Activated B cell treated with CpG ODN at 0.5 μM for 24 hours (primary cell): ENCODE measurements around the gene ACTL8. TPM values are rescaled to one million over a fixed set of nuclear protein-coding genes. Genes with fewer than 3 reads are reported as not detected.

Experiments used
- ATAC-seq: fragments of 200-7000 bp; cut with Tn5 transposase; one replicate; pipeline ENCODE4 v1.10.0; 2021; ENCODE audit warnings: low read depth, mild to moderate bottlenecking, moderate library complexity
- CTCF ChIA-PET: fragments of 350-600 bp; sonication (Branson Sonifier 250); formaldehyde crosslinking; loops from one replicate; lab custom pipeline; 2021; ENCODE audit warnings: antibody characterized with exemption; lab: Charles Lee
- POLR2A ChIA-PET: fragments of 350-600 bp; sonication (Branson Sonifier 250); formaldehyde crosslinking; loops from one replicate; lab custom pipeline; 2021; ENCODE audit warnings: antibody characterized with exemption; lab: Charles Lee
- DNase-seq: peaks from one replicate; pipeline ENCODE4 v3.0.0; 2022
- H3K27ac Mint-ChIP-seq: one replicate; pipeline ENCODE4 v1.8.0; 2020; ENCODE audit warnings: mixed read lengths
- H3K27me3 Mint-ChIP-seq: one replicate; pipeline ENCODE4 v1.8.0; 2021; ENCODE audit warnings: mixed read lengths
- H3K36me3 Mint-ChIP-seq: one replicate; pipeline ENCODE4 v1.8.0; 2021; ENCODE audit warnings: low read depth, mixed read lengths
- H3K4me1 Mint-ChIP-seq: one replicate; pipeline ENCODE4 v1.8.0; 2021; ENCODE audit warnings: mixed read lengths
- H3K4me3 Mint-ChIP-seq: one replicate; pipeline ENCODE4 v1.8.0; 2020; ENCODE audit warnings: mild to moderate bottlenecking, mixed read lengths
- H3K9me3 Mint-ChIP-seq: one replicate; pipeline ENCODE4 v1.8.0; 2020; ENCODE audit warnings: mixed read lengths
- intact Hi-C: fragments of 100-400 bp; cut with micrococcal nuclease; formaldehyde crosslinking; loops from one replicate; pipeline ENCODE4 v1.15.1; 2024
- total RNA-seq: library from RNA; stranded (reverse); gene quantifications from 2 replicates; pipeline ENCODE4 v1.2.3, GENCODE V29; 2022
- TF ChIP-seq, protein P1 (sequence below): fragments of 200-600 bp; IDR thresholded peaks from one replicate; pipeline ENCODE4 v1.8.0; 2022; ENCODE audit warnings: antibody characterized with exemption, mild to moderate bottlenecking

ACTL8 gene
- total RNA-seq, 1 donor from 2014 or later: not detected

DNA sequence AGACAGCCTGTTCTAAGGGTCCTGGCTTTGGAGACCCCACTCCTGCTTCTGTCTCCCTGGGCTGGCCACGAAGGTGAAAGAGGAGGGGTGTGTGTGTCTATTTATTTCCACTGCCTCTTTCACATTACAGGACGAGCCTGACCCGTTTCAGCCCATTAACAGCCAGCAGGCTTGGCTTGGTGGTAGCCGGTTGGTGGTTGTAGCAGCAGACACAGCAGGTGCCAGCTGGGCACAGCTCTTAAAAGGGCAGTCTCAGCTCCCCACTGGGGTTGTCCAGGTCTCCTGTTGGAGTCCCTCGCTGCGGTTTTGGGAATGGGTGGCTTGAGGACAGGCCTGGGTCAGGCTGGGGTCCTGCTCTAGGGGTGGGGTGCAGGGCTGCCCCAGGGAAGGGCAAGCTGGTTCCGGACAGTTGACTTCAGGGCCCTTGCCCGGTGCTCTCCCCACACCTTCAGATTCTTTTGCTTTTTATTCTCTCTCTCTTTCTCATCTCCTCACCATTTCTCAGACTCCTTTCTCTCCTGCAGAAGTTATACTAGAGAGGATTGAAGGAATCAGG is 84.6 kb downstream of the ACTL8 start:
- Mint-ChIP-seq H3K27me3 (peaks cover 11% of the 10 kb centered on the region), H3K27ac (no peak overlapping the region), H3K9me3 (no peaks in the 10 kb centered on the region), H3K4me1 (no peaks in the 10 kb centered on the region), H3K4me3 (no peak overlapping the region), H3K36me3 (no peaks in the 10 kb centered on the region)
- ATAC-seq (no peak), DNase-seq (no peak)
- TF ChIP-seq, protein P1, sequence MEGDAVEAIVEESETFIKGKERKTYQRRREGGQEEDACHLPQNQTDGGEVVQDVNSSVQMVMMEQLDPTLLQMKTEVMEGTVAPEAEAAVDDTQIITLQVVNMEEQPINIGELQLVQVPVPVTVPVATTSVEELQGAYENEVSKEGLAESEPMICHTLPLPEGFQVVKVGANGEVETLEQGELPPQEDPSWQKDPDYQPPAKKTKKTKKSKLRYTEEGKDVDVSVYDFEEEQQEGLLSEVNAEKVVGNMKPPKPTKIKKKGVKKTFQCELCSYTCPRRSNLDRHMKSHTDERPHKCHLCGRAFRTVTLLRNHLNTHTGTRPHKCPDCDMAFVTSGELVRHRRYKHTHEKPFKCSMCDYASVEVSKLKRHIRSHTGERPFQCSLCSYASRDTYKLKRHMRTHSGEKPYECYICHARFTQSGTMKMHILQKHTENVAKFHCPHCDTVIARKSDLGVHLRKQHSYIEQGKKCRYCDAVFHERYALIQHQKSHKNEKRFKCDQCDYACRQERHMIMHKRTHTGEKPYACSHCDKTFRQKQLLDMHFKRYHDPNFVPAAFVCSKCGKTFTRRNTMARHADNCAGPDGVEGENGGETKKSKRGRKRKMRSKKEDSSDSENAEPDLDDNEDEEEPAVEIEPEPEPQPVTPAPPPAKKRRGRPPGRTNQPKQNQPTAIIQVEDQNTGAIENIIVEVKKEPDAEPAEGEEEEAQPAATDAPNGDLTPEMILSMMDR: no peak
- ChIA-PET POLR2A (no interaction called here), CTCF (no interaction called here)
- intact Hi-C loops: no loop called here

DNA sequence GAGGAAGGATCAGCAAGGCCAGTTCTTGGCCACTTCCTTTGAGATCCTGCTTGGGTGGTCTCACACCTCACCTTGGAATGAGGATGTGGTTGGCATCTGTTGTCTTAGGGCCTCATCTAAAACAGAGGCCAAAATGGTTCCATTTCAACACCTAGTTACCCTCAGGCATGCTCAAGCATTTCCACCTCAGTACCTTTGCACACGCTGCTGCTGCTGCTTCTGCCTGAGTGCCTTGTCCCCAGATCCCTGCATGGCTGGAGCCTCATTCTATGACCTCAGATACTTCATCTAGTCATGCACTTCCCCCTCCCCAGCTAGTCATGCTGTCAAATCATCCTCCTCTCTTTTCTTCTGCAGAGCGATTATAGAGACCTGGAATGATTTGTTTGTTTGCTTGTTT is 86.8 kb downstream of the ACTL8 start:
- intact Hi-C loops: no loop called here
- ChIA-PET POLR2A (no interaction called here), CTCF (no interaction called here)
- ATAC-seq (no peak), DNase-seq (no peak)
- H3K9me3 Mint-ChIP-seq: no peaks in the 10 kb centered on the region
- no peak overlapping the region for H3K27ac Mint-ChIP-seq
- no peaks in the 10 kb centered on the region for H3K36me3 Mint-ChIP-seq
- H3K4me1 Mint-ChIP-seq: no peaks in the 10 kb centered on the region
- H3K4me3 Mint-ChIP-seq: no peak overlapping the region
- TF ChIP-seq, protein P1: no peak
- peaks cover 15% of the 10 kb centered on the region for H3K27me3 Mint-ChIP-seq

GRCh38 chr1:17842686-17843085 is 87.6 kb downstream of the ACTL8 start:
- Mint-ChIP-seq H3K27me3 (peaks cover 15% of the 10 kb centered on the region), H3K4me1 (no peaks in the 10 kb centered on the region), H3K9me3 (peaks cover under 1% of the 10 kb centered on the region), H3K36me3 (no peaks in the 10 kb centered on the region), H3K27ac (no peak overlapping the region), H3K4me3 (no peak overlapping the region)
- ATAC-seq: no peak
- intact Hi-C loops: no loop called here
- DNase-seq: no peak
- POLR2A ChIA-PET: no interaction called here
- TF ChIP-seq, protein P1: no peak
- CTCF ChIA-PET: no interaction called here

DNA sequence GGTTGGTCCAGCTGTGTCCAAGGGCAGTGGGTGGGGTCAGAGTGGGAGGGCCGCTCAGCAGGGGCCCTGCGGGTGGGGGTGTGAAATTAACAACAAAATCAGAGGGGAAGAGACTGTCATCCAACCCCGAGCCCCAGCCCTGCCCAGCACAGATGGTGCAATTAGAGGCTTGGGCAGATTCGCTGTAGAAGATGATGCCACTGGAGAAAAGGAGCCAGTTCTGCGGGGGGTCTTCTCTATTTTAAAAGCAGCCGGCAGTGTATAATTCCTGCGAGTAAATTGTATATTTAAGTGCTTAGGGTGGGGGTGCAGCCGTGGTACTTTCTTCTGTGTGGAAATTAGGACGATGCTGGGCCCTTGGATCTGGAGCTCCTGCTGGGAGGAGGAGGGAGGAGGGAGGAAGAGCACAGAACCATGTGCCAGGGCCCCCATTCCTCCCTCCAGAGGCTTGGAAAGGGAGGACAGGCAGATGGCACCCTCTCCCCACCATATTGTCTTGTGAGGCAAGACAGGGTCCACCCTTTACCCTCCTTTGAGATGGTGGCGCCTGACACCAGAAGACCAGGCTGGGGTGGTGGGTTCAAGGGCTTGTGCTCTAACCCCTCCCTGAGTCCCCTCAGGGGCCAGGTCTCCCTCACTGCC is 89.2 kb downstream of the ACTL8 start:
- CTCF ChIA-PET: no interaction called here
- Mint-ChIP-seq H3K9me3 (peaks cover 2% of the 10 kb centered on the region), H3K4me1 (no peaks in the 10 kb centered on the region), H3K4me3 (no peak overlapping the region), H3K27me3 (peaks cover 15% of the 10 kb centered on the region), H3K36me3 (no peaks in the 10 kb centered on the region), H3K27ac (no peak overlapping the region)
- TF ChIP-seq, protein P1: no peak
- POLR2A ChIA-PET: no interaction called here
- ATAC-seq (no peak), DNase-seq (no peak)
- intact Hi-C loops: no loop called here

DNA sequence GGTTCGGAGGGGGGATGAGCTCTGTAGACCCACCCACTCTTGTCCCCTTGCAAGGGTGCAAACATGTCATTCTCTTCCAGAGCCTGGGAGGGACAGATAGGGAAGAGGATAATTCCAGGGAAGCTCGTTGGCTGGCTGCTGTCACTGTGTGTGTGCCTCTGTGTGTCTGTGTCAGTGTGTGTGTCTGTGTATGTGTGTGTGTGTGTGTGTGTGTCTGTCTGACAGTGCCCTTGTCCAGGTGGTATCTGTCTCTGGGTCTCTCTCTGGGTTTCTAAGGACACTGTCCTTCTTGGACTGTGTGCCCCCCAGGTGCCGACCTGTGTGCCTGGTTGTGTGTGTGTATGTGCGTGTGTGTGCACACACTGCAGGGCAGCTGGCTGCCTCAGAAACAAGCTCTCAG is 90.5 kb downstream of the ACTL8 start:
- peaks cover 2% of the 10 kb centered on the region for H3K9me3 Mint-ChIP-seq
- ChIA-PET CTCF (no interaction called here), POLR2A (no interaction called here)
- TF ChIP-seq, protein P1: no peak
- intact Hi-C loops: no loop called here
- H3K27ac Mint-ChIP-seq: no peak overlapping the region
- no peak overlapping the region for H3K4me3 Mint-ChIP-seq
- no peaks in the 10 kb centered on the region for H3K4me1 Mint-ChIP-seq
- DNase-seq: no peak
- no peak for ATAC-seq
- no peaks in the 10 kb centered on the region for H3K36me3 Mint-ChIP-seq
- H3K27me3 Mint-ChIP-seq: peaks cover 15% of the 10 kb centered on the region
